Body of pancreas (tissue), 4 donors: ENCODE results near the gene SNRNP40.

ENCODE experiments used
- CTCF ChIP-seq, 7 experiments: fragments of 450-650 bp in 4 of 7; fragments of 200-600 bp in 3 of 7; sonication (generic) in 3 of 7; IDR thresholded peaks; one replicate each; pipeline ENCODE4 v1.5.1; 2016 to 2019; ENCODE audit warnings: antibody characterized with exemption in 7 of 7
- POLR2A ChIP-seq, 3 donors: fragments of 450-650 bp; IDR thresholded peaks; one replicate each; pipeline ENCODE4 v1.6.1; 2016; ENCODE audit warnings: antibody characterized with exemption in 3 of 3, mild to moderate bottlenecking in 2 of 3

GRCh38 chr1:31289021-31289420 lies 7.6 kb downstream of the SNRNP40 start:
- no peak for TF ChIP-seq POLR2A (IDR thresholded peaks at IDR 0.05)
- TF ChIP-seq CTCF (IDR thresholded peaks at IDR 0.05), result no peak
